Cardiac muscle cell (in vitro differentiated cells and primary cell): ENCODE measurements around the gene KPNA4. TPM values are rescaled to one million over a fixed set of nuclear protein-coding genes. Genes with fewer than 3 reads are reported as not detected.

ENCODE experiments used
- DNase-seq, 2 donors: peaks; one replicate each; pipeline versions ENCODE4 v3.0.0 to v3.0.0-alpha.2; 2010 to 2017; ENCODE audit warnings: low read depth in 1 of 2, low spot score in 1 of 2
- H3K27ac ChIP-seq: fragments of 200-600 bp; sonication (generic); 2 replicates; pipeline ENCODE4 v1.5.1; 2016
- H3K27me3 ChIP-seq: fragments of 200-600 bp; sonication (generic); 2 replicates; pipeline ENCODE4 v1.6.0; 2016; ENCODE audit warnings: control low read depth
- H3K36me3 ChIP-seq: fragments of 200-600 bp; sonication (generic); 2 replicates; pipeline ENCODE4 v1.5.1; 2016; ENCODE audit warnings: control low read depth
- H3K4me1 ChIP-seq: fragments of 200-600 bp; sonication (generic); 2 replicates; pipeline ENCODE4 v1.8.1; 2017; ENCODE audit warnings: low read depth, mild to moderate bottlenecking, mixed run types
- H3K4me3 ChIP-seq: fragments of 200-600 bp; sonication (generic); 2 replicates; pipeline ENCODE4 v1.5.1; 2016; ENCODE audit warnings: mild to moderate bottlenecking
- H3K9me3 ChIP-seq: fragments of 200-600 bp; sonication (generic); 2 replicates; pipeline ENCODE4 v1.5.1; 2017; ENCODE audit warnings: low read depth, mild to moderate bottlenecking, control low read depth
- polyA plus RNA-seq: library from polyadenylated mRNA; unstranded; fragments of >200 nt; fragmentation: Nextera tagmentation; extraction: Ambion mirVana; gene quantifications from 2 replicates; pipeline ENCODE4 v1.2.1, GENCODE V29; 2016
- total RNA-seq: library from RNA; depleted of rRNA; stranded (reverse); fragments of >200 nt; gene quantifications from 2 replicates; pipeline ENCODE4 v1.2.3, GENCODE V29; 2016
- TF ChIP-seq, protein P1 (sequence below): IDR thresholded peaks from 2 replicates; pipeline ENCODE4 v1.5.1; 2012; ENCODE audit warnings: low read depth, mild to moderate bottlenecking, low read length

Gene KPNA4
- total and polyA plus RNA-seq, 2 experiments from 2014 or later: 11.7 to 18.5 TPM

DNA sequence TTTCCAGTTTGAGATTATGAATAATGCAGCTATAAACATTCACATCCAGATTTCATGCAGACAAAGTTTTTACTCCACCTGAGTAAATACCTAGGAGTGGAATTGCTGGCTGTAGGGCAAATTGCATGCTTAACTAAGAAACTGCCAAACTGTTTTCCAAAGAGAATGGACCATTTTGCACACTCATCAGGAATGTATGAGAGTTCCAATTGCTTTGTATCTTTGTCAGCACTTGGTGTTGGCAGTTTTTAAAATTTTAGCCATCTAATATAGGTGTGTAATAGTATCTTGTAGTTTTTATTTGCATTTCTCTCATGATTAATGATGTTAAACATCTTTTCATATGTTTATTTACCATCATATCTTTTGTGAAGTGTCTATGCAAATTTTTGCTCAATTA, 75.2 kb downstream of the KPNA4 start:
- H3K4me1 ChIP-seq: no peaks in the 10 kb centered on the region
- no peaks in the 10 kb centered on the region for H3K36me3 ChIP-seq
- no peak overlapping the region for H3K27ac ChIP-seq
- TF ChIP-seq, protein P1, sequence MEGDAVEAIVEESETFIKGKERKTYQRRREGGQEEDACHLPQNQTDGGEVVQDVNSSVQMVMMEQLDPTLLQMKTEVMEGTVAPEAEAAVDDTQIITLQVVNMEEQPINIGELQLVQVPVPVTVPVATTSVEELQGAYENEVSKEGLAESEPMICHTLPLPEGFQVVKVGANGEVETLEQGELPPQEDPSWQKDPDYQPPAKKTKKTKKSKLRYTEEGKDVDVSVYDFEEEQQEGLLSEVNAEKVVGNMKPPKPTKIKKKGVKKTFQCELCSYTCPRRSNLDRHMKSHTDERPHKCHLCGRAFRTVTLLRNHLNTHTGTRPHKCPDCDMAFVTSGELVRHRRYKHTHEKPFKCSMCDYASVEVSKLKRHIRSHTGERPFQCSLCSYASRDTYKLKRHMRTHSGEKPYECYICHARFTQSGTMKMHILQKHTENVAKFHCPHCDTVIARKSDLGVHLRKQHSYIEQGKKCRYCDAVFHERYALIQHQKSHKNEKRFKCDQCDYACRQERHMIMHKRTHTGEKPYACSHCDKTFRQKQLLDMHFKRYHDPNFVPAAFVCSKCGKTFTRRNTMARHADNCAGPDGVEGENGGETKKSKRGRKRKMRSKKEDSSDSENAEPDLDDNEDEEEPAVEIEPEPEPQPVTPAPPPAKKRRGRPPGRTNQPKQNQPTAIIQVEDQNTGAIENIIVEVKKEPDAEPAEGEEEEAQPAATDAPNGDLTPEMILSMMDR: no peak
- DNase-seq: no peak
- H3K4me3 ChIP-seq: no peak overlapping the region
- no peaks in the 10 kb centered on the region for H3K27me3 ChIP-seq
- H3K9me3 ChIP-seq: no peaks in the 10 kb centered on the region

DNA sequence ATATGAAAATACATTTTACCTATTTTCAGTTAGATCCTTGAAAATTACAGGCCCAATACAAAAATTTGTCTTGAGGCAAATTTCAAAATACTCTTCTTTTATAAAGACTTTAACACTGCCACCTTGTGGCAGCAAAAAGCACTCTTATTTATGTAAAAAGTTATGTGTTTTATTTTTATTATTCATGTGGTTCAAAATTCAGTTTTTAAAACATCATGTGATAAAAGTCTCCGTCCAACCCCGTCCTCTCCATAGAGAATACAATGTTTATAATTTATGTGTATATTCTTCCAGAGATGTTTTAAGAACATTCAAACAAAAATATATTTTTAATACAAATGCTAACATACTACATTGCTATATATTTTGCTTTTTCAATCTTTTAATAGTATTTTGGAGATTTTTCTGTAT, 78.9 kb downstream of the KPNA4 start:
- Histone ChIP-seq H3K27me3 (no peaks in the 10 kb centered on the region), H3K4me3 (no peak overlapping the region), H3K36me3 (no peaks in the 10 kb centered on the region), H3K4me1 (no peaks in the 10 kb centered on the region), H3K9me3 (no peaks in the 10 kb centered on the region), H3K27ac (no peak overlapping the region)
- DNase-seq: peak; percentile 38 to 73
- TF ChIP-seq, protein P1: peak; percentile 52

DNA sequence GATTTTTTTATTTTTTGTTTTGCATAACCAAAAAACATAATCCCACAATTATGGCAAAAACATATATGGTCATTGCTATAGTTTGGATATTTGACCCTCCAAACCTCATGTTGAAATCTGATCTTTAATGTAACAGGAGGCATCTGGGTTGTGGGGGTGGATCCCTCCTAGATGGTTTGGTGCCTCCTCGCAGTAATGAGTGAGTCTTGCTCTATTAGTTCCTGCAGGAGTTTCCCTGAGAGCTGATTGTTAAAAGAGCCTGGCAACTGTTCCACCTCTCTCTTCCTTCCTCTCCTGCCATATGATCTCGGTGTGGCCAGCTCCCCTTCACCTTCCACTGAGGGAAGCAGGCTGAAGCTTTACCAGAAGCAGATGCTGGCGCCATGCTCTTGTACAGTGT, 82.6 kb downstream of the KPNA4 start:
- DNase-seq: no peak
- Histone ChIP-seq H3K9me3 (no peaks in the 10 kb centered on the region), H3K27ac (no peak overlapping the region), H3K4me3 (no peak overlapping the region), H3K4me1 (no peaks in the 10 kb centered on the region), H3K27me3 (no peaks in the 10 kb centered on the region), H3K36me3 (no peaks in the 10 kb centered on the region)
- TF ChIP-seq, protein P1: no peak

DNA sequence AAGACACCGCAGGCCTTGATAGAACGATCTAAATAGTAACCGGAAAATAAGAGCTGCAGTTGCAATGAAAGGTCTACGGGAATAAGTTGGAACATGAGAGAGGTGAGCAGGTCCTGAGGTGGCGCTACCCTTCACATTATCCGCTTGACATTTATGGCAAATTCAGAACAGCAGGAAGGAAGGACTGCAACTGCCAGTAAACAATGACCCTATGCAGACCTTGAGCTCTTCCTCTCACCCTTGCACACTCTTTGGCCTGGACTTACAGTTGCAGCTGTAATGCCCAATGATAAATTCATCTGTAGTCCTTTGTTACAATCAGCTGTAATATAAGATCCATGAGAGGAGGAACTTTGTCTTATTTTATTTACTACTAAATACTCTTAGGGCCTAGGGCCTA, 83.5 kb downstream of the KPNA4 start:
- H3K9me3 ChIP-seq: no peaks in the 10 kb centered on the region

DNA sequence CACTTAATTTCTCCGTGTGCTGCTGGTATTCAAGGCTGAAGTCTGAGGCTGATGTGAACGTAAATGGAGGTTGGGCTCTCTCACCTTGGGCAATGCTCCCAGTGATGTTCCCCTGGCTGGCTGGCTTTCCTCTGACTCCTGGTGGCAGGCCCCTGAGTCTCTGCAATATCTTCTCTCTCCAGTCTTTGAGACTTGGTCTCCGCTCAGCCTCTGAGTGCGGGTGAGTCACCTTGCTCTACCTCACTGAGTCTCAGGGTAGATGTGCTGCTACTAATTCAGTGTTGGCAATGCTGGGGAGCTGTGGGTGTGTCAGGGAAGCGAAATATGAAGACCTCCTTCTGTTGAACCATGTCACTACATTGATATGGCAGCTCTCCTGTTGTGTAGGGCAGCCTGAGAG, 84.4 kb downstream of the KPNA4 start:
- Histone ChIP-seq H3K4me3 (no peak overlapping the region), H3K27me3 (no peaks in the 10 kb centered on the region), H3K36me3 (no peaks in the 10 kb centered on the region), H3K4me1 (no peaks in the 10 kb centered on the region), H3K9me3 (no peaks in the 10 kb centered on the region), H3K27ac (no peak overlapping the region)
- DNase-seq: no peak
- TF ChIP-seq, protein P1: no peak

More for the DNA sequence above, 83.5 kb downstream of the KPNA4 start:
- H3K4me3 ChIP-seq: no peak overlapping the region
- DNase-seq: no peak
- no peaks in the 10 kb centered on the region for H3K4me1 ChIP-seq
- H3K36me3 ChIP-seq: no peaks in the 10 kb centered on the region
- H3K27ac ChIP-seq: no peak overlapping the region
- TF ChIP-seq, protein P1: no peak
- no peaks in the 10 kb centered on the region for H3K27me3 ChIP-seq

DNA sequence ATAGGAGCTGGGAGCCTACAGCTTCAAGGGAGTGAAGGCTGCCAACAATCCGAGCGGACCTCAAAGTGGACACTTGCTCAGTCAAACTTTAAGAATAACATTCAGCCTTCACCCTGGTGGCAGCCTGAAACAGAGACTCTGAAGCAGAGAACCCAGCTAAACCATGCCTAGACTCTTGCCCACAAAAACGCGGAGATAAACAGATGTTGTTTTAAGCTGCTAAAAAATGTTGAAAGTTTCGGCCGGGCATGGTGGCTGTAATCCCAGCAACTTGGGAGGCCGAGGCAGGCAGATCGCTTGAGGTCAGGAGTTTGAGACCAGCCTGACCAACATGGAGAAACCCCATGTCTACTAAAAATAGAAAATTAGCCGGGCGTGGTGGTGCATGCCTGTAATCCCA, 86.0 kb downstream of the KPNA4 start:
- no peak for DNase-seq
- H3K9me3 ChIP-seq: no peaks in the 10 kb centered on the region
- H3K4me3 ChIP-seq: no peak overlapping the region
- no peaks in the 10 kb centered on the region for H3K36me3 ChIP-seq
- H3K27ac ChIP-seq: no peak overlapping the region
- no peaks in the 10 kb centered on the region for H3K4me1 ChIP-seq
- no peaks in the 10 kb centered on the region for H3K27me3 ChIP-seq
- TF ChIP-seq, protein P1: no peak
